Neuron (in vitro differentiated cells): ENCODE measurements around the gene BTBD7.

ENCODE experiments used
- H2AFZ ChIP-seq: one replicate; pipeline ENCODE4 v1.6.1; 2013; ENCODE audit warnings: low read depth, mild to moderate bottlenecking, inconsistent platforms, low read length, moderate library complexity
- H3K27me3 ChIP-seq: one replicate; pipeline ENCODE4 v1.6.1; 2013; ENCODE audit warnings: low read length; ENCODE audit not compliant: insufficient read depth
- H3K36me3 ChIP-seq: one replicate; pipeline ENCODE4 v1.6.1; 2013; ENCODE audit warnings: low read length; ENCODE audit not compliant: insufficient read depth
- H3K4me1 ChIP-seq: one replicate; pipeline ENCODE4 v1.6.1; 2013; ENCODE audit warnings: low read length; ENCODE audit not compliant: insufficient read depth
- H3K4me3 ChIP-seq: 2 replicates; pipeline ENCODE4 v1.5.1; 2013; ENCODE audit warnings: mild to moderate bottlenecking, low read length, moderate library complexity
- H3K9me3 ChIP-seq: one replicate; pipeline ENCODE4 v1.6.1; 2013; ENCODE audit warnings: low read length

The BTBD7 gene

GRCh38 chr14:93306812-93307211, 26.0 kb downstream of the BTBD7 start:
- Histone ChIP-seq H3K9me3 (no peaks in the 10 kb centered on the region), H3K4me3 (no peak overlapping the region), H3K4me1 (peaks cover 12% of the 10 kb centered on the region), H3K27me3 (no peaks in the 10 kb centered on the region), H2AFZ (no peak overlapping the region), H3K36me3 (peaks cover 1% of the 10 kb centered on the region)

GRCh38 chr14:93305725-93306418, 27.0 kb downstream of the BTBD7 start:
- Histone ChIP-seq H3K4me3 (no peak overlapping the region), H3K9me3 (no peaks in the 10 kb centered on the region), H2AFZ (no peak overlapping the region), H3K27me3 (no peaks in the 10 kb centered on the region), H3K36me3 (peaks cover 2% of the 10 kb centered on the region), H3K4me1 (peaks cover 12% of the 10 kb centered on the region)

- Histone ChIP-seq H3K9me3 (no peaks in the 10 kb centered on the region), H3K4me3 (no peak overlapping the region), H3K4me1 (peaks cover 12% of the 10 kb centered on the region)
Measured at GRCh38 chr14:93304771-93305170, 28.1 kb downstream of the BTBD7 start.

GRCh38 chr14:93303659-93304058, 29.2 kb downstream of the BTBD7 start:
- H2AFZ ChIP-seq: no peak overlapping the region
- no peaks in the 10 kb centered on the region for H3K27me3 ChIP-seq
- no peaks in the 10 kb centered on the region for H3K9me3 ChIP-seq
- H3K36me3 ChIP-seq: peaks cover 2% of the 10 kb centered on the region
- H3K4me3 ChIP-seq: no peak overlapping the region
- H3K4me1 ChIP-seq: peaks cover 12% of the 10 kb centered on the region

More at GRCh38 chr14:93304771-93305170, 28.1 kb downstream of the BTBD7 start:
- H2AFZ ChIP-seq: no peak overlapping the region
- H3K36me3 ChIP-seq: peaks cover 2% of the 10 kb centered on the region
- no peaks in the 10 kb centered on the region for H3K27me3 ChIP-seq

- H3K9me3 ChIP-seq: no peaks in the 10 kb centered on the region
- peaks cover 2% of the 10 kb centered on the region for H3K36me3 ChIP-seq
- no peak overlapping the region for H3K4me3 ChIP-seq
- H3K27me3 ChIP-seq: no peaks in the 10 kb centered on the region
- H2AFZ ChIP-seq: no peak overlapping the region
- H3K4me1 ChIP-seq: peaks cover 12% of the 10 kb centered on the region
Measured at GRCh38 chr14:93302688-93303581, 29.9 kb downstream of the BTBD7 start.

- H3K4me3 ChIP-seq: no peak overlapping the region
- H3K9me3 ChIP-seq: no peaks in the 10 kb centered on the region
- peaks cover 12% of the 10 kb centered on the region for H3K4me1 ChIP-seq
- peaks cover 2% of the 10 kb centered on the region for H3K36me3 ChIP-seq
- H3K27me3 ChIP-seq: no peaks in the 10 kb centered on the region
- no peak overlapping the region for H2AFZ ChIP-seq
Measured at GRCh38 chr14:93301821-93302447, 30.9 kb downstream of the BTBD7 start.

GRCh38 chr14:93299866-93300265, 33.0 kb downstream of the BTBD7 start:
- Histone ChIP-seq H2AFZ (no peak overlapping the region), H3K27me3 (no peaks in the 10 kb centered on the region), H3K9me3 (no peaks in the 10 kb centered on the region), H3K4me3 (no peak overlapping the region), H3K36me3 (peaks cover 2% of the 10 kb centered on the region), H3K4me1 (peaks cover 13% of the 10 kb centered on the region)

GRCh38 chr14:93299416-93299815, 33.4 kb downstream of the BTBD7 start:
- peaks cover 5% of the 10 kb centered on the region for H3K36me3 ChIP-seq
- no peak overlapping the region for H2AFZ ChIP-seq
- H3K9me3 ChIP-seq: no peaks in the 10 kb centered on the region
- no peaks in the 10 kb centered on the region for H3K27me3 ChIP-seq
- H3K4me1 ChIP-seq: peaks cover 11% of the 10 kb centered on the region
- H3K4me3 ChIP-seq: no peak overlapping the region

GRCh38 chr14:93295541-93296220, 37.2 kb downstream of the BTBD7 start:
- peaks cover 16% of the 10 kb centered on the region for H3K36me3 ChIP-seq
- no peaks in the 10 kb centered on the region for H3K9me3 ChIP-seq
- no peak overlapping the region for H2AFZ ChIP-seq
- peaks cover 4% of the 10 kb centered on the region for H3K4me1 ChIP-seq
- H3K27me3 ChIP-seq: no peaks in the 10 kb centered on the region
- no peak overlapping the region for H3K4me3 ChIP-seq

GRCh38 chr14:93286212-93286890, 46.5 kb downstream of the BTBD7 start:
- Histone ChIP-seq H3K9me3 (no peaks in the 10 kb centered on the region), H3K4me3 (no peak overlapping the region)

GRCh38 chr14:93285044-93285443, 47.8 kb downstream of the BTBD7 start:
- Histone ChIP-seq H3K4me1 (no peaks in the 10 kb centered on the region), H3K4me3 (no peak overlapping the region), H3K9me3 (no peaks in the 10 kb centered on the region), H3K36me3 (peaks cover 14% of the 10 kb centered on the region), H3K27me3 (no peaks in the 10 kb centered on the region), H2AFZ (no peak overlapping the region)

More at GRCh38 chr14:93286212-93286890, 46.5 kb downstream of the BTBD7 start:
- Histone ChIP-seq H3K36me3 (peaks cover 14% of the 10 kb centered on the region), H3K27me3 (no peaks in the 10 kb centered on the region), H2AFZ (no peak overlapping the region), H3K4me1 (no peaks in the 10 kb centered on the region)

- no peaks in the 10 kb centered on the region for H3K27me3 ChIP-seq
- peaks cover 6% of the 10 kb centered on the region for H3K36me3 ChIP-seq
- H3K4me3 ChIP-seq: no peak overlapping the region
- no peaks in the 10 kb centered on the region for H3K9me3 ChIP-seq
- no peak overlapping the region for H2AFZ ChIP-seq
- no peaks in the 10 kb centered on the region for H3K4me1 ChIP-seq
Measured at GRCh38 chr14:93281937-93282336, 50.9 kb downstream of the BTBD7 start.
